K562 (cell line): ENCODE data around the gene FAM20B. TPM values are rescaled to one million over a fixed set of nuclear protein-coding genes. Genes with fewer than 3 reads are reported as not detected.

ENCODE experiments used
- BCL6 ChIP-seq: fragments of 250-450 bp; sonication (Bioruptor Pico); IDR thresholded peaks from 2 replicates; pipeline ENCODE4 v1.4.0; 2020
- CHD2 ChIP-seq: IDR thresholded peaks from 2 replicates; pipeline ENCODE4 v1.6.1; 2011; ENCODE audit warnings: low read depth, low read length
- CHD7 ChIP-seq: fragments of 200-600 bp; sonication (generic); IDR thresholded peaks from one replicate; pipeline ENCODE4 v1.6.1; 2012; ENCODE audit warnings: mild to moderate bottlenecking, low read depth, low read length, inconsistent platforms
- GTF2F1 ChIP-seq: IDR thresholded peaks from 2 replicates; pipeline ENCODE4 v1.6.1; 2011; ENCODE audit warnings: low read depth, low read length, improper control_type of control experiment
- MAZ ChIP-seq, 2 experiments: fragments of 450-650 bp in 1 of 2; sonication (generic) in 1 of 2; formaldehyde crosslinking; IDR thresholded peaks in 1 of 2; conservative IDR thresholded peaks in 1 of 2; 2 replicates each; pipeline versions ENCODE4 v1.4.0 to v1.5.0; 2020; ENCODE audit warnings: mild to moderate bottlenecking in 1 of 2, missing genetic modification reagents in 1 of 2
- MNT ChIP-seq, 2 experiments: fragments of 450-650 bp; conservative IDR thresholded peaks; 2 replicates each; pipeline ENCODE4 v1.6.1; 2017; ENCODE audit warnings: mild to moderate bottlenecking in 2 of 2, moderate library complexity in 2 of 2
- TFAP4 ChIP-seq: sonication (generic); formaldehyde crosslinking; IDR thresholded peaks from 2 replicates; pipeline ENCODE4 v1.8.0; 2022; ENCODE audit warnings: missing genetic modification reagents, mild to moderate bottlenecking, moderate library complexity, borderline replicate concordance
- ZFX ChIP-seq: sonication (generic); formaldehyde crosslinking; IDR thresholded peaks from 2 replicates; pipeline ENCODE4 v1.8.0; 2022; ENCODE audit warnings: mild to moderate bottlenecking, missing genetic modification reagents, moderate library complexity
- ZNF140 ChIP-seq: fragments of 250-450 bp; sonication (Bioruptor Pico); IDR thresholded peaks from 2 replicates; pipeline ENCODE4 v1.8.0; 2021; ENCODE audit warnings: moderate library complexity, mild to moderate bottlenecking, inconsistent platforms
- ZNF239 ChIP-seq: fragments of 250-450 bp; sonication (Bioruptor Pico); IDR thresholded peaks from 2 replicates; pipeline ENCODE4 v1.4.0; 2020; ENCODE audit warnings: mild to moderate bottlenecking
- ZNF449 ChIP-seq: fragments of 250-450 bp; sonication (Bioruptor Pico); IDR thresholded peaks from 2 replicates; pipeline ENCODE4 v1.8.0; 2022; ENCODE audit warnings: moderate library complexity, mild to moderate bottlenecking, inconsistent platforms
- polyA plus RNA-seq, 8 experiments: library from polyadenylated mRNA; depleted of rRNA in 4 of 8; stranded (reverse) in 5 of 8; unstranded in 3 of 8; fragments of >200 nt; fragmentation: Nextera tagmentation in 2 of 8; fragmentation: Illumina TruSeq in 1 of 8; extraction: Ambion mirVana in 2 of 8; extraction: Trizol in 1 of 8; gene quantifications; 2 replicates each; pipeline versions ENCODE4 v1.2.1 to v1.2.3, GENCODE V29; 2011 to 2014; ENCODE audit warnings: inconsistent platforms in 1 of 8, missing spikeins in 1 of 8
- total RNA-seq, 7 experiments: library from RNA; depleted of rRNA in 6 of 7; stranded (reverse); fragments of >200 nt in 6 of 7; fragmentation: Illumina TruSeq in 2 of 7; extraction: Trizol in 2 of 7; gene quantifications; 2 replicates each; pipeline versions ENCODE4 v1.2.1 to v1.2.3, GENCODE V29; 2011 to 2021; ENCODE audit warnings: low replicate concordance in 1 of 7

FAM20B gene
- total and polyA plus RNA-seq, 9 of the 15 experiments (the other 6 are each of a cell fraction or from before 2014, with no cell fraction given) = 7.2 to 67.5 (median 42.9) TPM

DNA sequence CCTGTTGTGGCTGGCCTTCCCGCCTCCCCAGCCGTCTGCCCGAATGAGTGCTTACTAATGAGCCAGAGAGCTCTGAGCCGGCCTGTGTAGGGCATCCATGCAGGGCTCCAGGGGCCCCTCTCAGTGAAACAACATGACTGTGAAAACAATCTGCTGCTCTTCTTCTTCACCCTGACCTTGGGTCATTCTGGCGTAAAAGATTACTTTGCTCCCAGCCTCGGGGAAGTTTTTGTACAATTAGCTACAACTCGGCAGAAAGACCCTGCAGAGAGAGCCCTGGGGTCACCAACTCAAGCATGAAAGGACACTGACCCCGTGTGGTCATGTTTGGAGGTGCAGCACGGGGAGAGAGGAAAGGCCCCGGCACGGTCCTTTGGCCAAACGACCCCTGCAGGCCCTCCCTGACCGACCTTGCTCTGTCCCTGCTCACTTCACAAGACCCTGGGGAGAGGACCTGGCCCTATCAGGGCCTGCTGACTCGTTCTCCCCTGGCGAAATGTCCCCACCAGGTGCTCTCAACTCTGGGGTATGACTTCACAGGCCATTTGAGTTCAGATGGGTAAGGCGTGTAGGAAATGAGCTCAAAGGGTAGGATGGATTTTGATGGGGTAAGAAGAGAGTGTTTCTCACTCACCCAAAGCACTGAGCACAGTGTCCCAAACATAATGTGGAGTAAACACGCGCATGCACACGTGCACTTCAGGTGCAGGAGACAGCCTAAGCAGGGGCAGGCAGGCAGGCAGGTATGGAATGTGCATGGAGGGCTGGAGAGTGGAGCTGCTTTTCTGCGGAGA lies 22.9 kb upstream of the FAM20B start (continued):
- TF ChIP-seq CHD7 (no peak), MNT (conservative IDR thresholded peaks at IDR 0.05) (no peak), ZNF449 (no peak), ZFX (CRISPR knock-in tag) (no peak), CHD2 (no peak), TFAP4 (CRISPR knock-in tag) (peak; percentile 27; the same call in 1 of the 2 replicates), ZNF239 (CRISPR knock-in tag) (no peak), BCL6 (no peak), GTF2F1 (no peak), ZNF140 (CRISPR knock-in tag) (no peak), MAZ (CRISPR knock-in tag; conservative IDR thresholded peaks at IDR 0.05 in 1 of 2, IDR thresholded peaks at IDR 0.05 in 1 of 2) (peak; percentile 9 to 38; a peak in 1 of 4 replicates)
